ENCODE results near the gene CFAP65. TPM values are rescaled to one million over a fixed set of nuclear protein-coding genes. Genes with fewer than 3 reads are reported as not detected.

Gene CFAP65
- total RNA-seq, 4 donors from 2014 or later, result under 0.01 to 1.3 (median 0.78) TPM; not detected in 1

- TF ChIP-seq POLR2A (IDR thresholded peaks at IDR 0.05) (no peak), CTCF (IDR thresholded peaks at IDR 0.05) (no peak)
- Histone ChIP-seq H3K27me3 (no peaks in the 10 kb centered on the region), H3K4me3 (replicated peaks in 1 of 3) (no peak overlapping the region), H3K27ac (no peak overlapping the region), H3K36me3 (no peaks in the 10 kb centered on the region), H3K4me1 (no peaks in the 10 kb centered on the region), H3K9me3 (no peaks in the 10 kb centered on the region)
- intact Hi-C loops (cut with DNase I), result no loop called here
- DNase-seq, result no peak
- WGBS, 2 donors, result 62 to 64% methylated on average over 7 to 8 of the region's 8 CpGs
Observed at GRCh38 chr2:219037783-219038499, 3.4 kb downstream of the CFAP65 start.

DNA sequence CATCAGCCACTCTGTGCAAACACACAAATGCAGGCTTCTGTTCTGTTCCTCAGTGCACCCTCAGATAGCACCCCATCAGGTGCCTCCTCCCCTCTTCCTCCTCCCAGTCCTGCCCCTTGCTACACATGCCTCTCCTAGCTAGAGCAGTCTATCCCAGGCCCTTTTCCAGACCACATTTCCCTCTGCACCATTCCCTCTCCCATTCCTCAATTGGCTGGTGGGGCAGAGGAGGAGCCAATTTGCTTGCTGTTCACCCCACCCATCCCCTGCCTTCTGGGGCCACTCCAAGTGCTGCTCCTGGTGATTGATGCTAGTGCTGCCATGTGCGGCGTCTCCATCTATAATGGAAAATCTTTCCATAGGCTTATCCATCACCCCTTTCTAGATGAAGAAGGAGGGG, 5.4 kb downstream of the CFAP65 start:
- WGBS, 2 donors, result 67 to 86% methylated on average over 2 of the region's 2 CpGs
- DNase-seq, result no peak
- TF ChIP-seq CTCF (IDR thresholded peaks at IDR 0.05) (no peak), POLR2A (IDR thresholded peaks at IDR 0.05) (no peak)
- H3K4me3 ChIP-seq (replicated peaks in 1 of 3), result no peak overlapping the region
- intact Hi-C loops (cut with DNase I), result no loop called here
- H3K27me3 ChIP-seq, result no peaks in the 10 kb centered on the region
- no peaks in the 10 kb centered on the region for H3K4me1 ChIP-seq
- no peaks in the 10 kb centered on the region for H3K36me3 ChIP-seq
- H3K27ac ChIP-seq, result no peak overlapping the region
- H3K9me3 ChIP-seq, result no peaks in the 10 kb centered on the region

- WGBS, 2 donors, result 65 to 67% methylated on average over 6 of the region's 6 CpGs
- intact Hi-C loops (cut with DNase I), result no loop called here
Observed at GRCh38 chr2:219034823-219035222, 6.5 kb downstream of the CFAP65 start.

GRCh38 chr2:219032051-219032745, 9.1 kb downstream of the CFAP65 start:
- Histone ChIP-seq H3K9me3 (no peaks in the 10 kb centered on the region), H3K4me3 (replicated peaks in 1 of 3) (no peak overlapping the region), H3K4me1 (no peaks in the 10 kb centered on the region), H3K27me3 (no peaks in the 10 kb centered on the region), H3K27ac (no peak overlapping the region), H3K36me3 (no peaks in the 10 kb centered on the region)
- no peak for DNase-seq
- TF ChIP-seq CTCF (IDR thresholded peaks at IDR 0.05) (no peak), POLR2A (IDR thresholded peaks at IDR 0.05) (no peak)
- intact Hi-C loops (cut with DNase I), result no loop called here
- 82 to 83% methylated on average over 23 of the region's 23 CpGs for WGBS, 2 donors

More at GRCh38 chr2:219034823-219035222, 6.5 kb downstream of the CFAP65 start:
- no peak for TF ChIP-seq POLR2A (IDR thresholded peaks at IDR 0.05)
- no peak for TF ChIP-seq CTCF (IDR thresholded peaks at IDR 0.05)
- H3K4me1 ChIP-seq, result no peaks in the 10 kb centered on the region
- DNase-seq, result no peak
- no peaks in the 10 kb centered on the region for H3K27me3 ChIP-seq
- no peak overlapping the region for H3K4me3 ChIP-seq (replicated peaks in 1 of 3)
- H3K27ac ChIP-seq, result no peak overlapping the region
- H3K36me3 ChIP-seq, result no peaks in the 10 kb centered on the region
- no peaks in the 10 kb centered on the region for H3K9me3 ChIP-seq
